GM19043 (cell line): ENCODE results near the gene SNX30.

Source experiments
- ATAC-seq: cut with Tn5 transposase; IDR thresholded peaks from one replicate; pipeline ENCODE4 v1.9.1; 2021; ENCODE audit warnings: low read depth; ENCODE audit not compliant: unreplicated experiment

SNX30 gene

DNA sequence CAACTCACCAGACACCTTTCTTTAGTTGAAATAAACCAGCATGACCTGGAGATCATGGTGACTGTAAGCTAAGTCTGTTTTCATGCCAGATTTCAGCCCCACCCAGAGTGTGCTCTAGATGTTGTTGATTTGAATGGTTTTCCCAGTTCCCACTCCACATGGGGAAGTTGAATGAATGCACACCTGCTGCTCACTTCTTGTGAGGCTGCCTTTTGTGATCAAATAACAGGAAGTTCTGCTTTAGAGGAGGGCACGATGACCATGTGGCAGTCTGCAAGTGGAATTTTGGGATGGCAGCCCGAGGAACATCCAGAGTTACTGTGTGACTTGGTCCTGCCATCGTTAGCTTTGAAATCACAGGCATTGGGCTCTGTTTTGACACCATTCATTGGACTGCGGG, 121.5 kb downstream of the SNX30 start:
- ATAC-seq = no peak

DNA sequence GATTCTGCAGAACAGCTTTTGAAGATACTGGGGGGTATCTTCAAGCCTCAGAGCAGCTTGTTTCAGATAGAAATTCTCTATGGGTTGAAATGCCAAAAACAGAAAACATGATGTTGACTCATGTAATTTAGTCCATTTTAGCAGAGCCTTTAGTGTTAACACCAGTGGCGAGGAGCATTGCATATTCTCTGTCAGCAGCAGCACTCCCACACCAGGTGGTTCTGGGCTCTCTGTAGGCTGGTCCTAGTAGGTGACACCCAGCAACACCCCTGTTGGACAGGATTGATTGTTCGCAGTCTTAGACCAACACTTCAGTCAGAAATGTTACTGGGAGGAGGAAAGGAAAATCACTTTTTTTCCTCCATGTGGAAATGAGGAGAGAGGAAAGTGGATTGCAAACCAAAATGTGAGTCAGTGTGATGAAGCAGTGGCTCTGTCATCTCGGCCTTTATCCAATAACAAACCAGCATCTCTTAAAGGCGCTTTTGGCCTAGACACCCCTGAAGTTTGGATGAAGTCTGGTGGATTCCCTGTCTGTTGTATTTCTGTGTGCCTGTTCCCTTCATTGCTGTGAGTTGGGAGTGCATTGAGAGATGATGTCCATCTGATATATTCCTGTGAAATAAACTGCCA, 123.3 kb downstream of the SNX30 start:
- no peak for ATAC-seq

DNA sequence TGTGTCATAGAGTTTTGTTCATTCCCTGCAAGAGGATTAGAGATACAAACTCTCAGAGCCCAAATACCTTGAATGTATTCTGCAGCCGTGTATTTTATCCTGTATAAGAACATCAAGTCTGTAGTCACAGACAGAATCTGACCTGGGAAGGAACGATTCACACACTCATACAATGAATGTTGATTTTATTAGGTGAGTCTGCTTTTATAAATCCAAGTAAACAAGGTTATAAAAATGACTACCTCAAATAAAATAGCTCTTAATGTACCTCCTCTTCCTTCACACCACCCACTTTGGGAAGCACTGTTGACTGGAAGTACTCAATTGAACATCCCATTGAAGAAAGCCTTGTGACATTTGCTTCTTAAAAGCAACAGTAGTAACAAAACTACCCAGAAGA, 128.2 kb downstream of the SNX30 start:
- no peak for ATAC-seq

DNA sequence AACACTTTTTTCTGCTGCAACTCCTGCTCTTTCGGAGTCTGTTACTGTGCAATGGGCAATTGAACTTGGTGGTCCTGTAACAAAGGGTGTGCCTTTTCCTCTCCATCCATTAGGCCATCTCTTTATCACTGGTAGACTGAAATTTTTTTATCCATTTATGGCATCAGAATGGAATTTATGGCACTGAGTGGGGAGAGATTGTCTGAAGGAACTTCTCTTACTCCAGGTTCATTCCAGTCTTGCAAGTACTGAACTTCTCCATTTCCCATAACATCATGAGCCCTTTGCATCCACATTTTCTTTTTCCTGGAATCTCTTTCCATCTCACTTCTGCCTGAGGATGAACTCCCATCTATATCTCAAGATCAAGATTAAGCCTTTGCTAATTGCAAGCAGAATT, 130.1 kb downstream of the SNX30 start:
- no peak for ATAC-seq

DNA sequence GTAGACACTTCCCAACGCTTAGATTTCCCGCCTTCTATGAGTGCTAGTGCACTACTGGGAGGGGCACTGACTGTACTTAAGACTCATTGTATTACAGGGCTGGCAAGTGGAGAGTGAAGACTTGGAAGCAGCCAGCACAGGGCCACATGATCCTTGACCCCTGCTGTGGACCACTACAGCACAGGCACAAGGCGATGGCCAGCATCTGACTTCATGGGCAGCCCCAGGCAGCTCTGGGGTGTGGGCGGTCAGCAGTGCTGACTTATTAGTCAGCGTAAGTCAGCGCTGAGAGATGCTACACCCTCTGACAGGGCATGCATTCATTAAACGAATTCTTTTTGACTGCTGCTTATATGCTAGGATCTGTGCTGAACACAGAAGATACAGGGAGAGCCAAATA, 130.8 kb downstream of the SNX30 start:
- no peak for ATAC-seq

DNA sequence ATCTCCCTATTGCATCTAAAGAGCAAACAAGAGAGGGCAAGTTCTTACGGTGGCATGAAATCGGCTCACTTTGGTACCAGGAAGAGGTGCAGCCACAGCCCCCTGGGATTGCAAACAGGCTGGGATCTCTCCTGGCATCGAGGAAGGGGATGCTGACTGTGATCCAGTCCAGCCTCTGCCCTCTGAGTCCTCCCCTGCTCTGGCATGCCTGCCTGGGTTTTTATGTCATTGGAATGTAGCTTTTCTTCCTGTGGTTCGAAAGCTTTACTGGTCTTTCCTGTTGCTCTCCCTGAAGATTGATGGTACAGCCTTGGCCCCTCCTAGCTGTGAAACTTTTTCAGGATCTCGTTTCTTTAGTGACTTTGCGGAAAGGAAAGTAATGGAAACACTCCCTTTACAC, 133.5 kb downstream of the SNX30 start:
- no peak for ATAC-seq

DNA sequence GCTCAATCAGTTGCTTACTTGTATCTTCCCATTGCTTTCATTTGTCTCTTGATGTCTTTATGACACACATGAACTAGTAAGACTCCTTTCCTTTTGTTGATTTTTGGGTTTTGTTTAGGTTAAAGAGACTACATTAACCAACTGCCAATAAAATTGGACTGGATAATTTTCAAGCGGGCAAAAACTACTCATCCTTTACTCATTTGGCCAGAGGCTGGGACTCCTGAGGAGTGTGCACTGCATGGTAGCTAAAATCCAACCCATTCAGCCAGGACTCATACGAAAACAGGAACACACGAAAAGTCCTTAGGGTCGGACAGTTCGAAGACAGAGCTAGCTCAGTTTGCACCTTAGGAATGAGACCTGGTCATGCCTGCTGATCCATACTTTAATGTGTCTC, 134.2 kb downstream of the SNX30 start:
- no peak for ATAC-seq

DNA sequence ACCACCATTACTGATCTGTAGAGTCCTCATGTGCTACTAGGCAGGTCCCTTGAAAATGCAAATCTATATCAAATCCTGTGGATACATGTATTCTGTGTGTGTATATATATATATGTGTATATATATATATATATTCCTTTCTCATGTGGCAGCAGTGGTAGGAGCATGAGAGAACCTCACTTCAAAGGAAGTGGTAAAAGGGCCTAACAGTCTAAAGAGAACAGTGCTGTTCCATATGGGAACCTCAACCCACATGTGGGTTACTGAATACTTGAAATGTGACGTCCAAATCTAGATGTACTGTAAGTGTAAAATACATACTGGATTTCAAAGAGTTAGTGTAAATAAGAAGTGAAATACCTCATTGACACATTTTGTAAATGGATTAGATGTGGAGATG, 134.8 kb downstream of the SNX30 start:
- no peak for ATAC-seq

DNA sequence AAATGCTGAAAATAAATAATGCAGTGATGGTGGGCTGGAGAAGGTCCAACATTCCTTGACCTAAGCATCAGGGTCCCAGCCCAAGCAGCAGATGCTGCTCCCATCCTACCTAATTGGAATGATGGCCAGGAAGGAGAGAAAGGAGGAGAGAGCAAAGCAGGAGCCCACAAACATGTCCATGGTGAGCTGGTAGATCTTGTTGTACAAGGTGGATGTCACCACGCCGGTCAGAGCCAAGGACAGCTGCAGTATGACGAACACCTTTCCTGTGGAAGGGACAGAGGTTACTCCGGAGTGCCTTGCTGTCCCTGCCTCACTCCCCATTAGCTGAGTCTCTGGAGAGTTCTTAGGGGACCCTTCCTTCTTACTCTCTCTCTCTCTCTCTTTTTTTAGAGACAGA, 135.8 kb downstream of the SNX30 start:
- no peak for ATAC-seq

DNA sequence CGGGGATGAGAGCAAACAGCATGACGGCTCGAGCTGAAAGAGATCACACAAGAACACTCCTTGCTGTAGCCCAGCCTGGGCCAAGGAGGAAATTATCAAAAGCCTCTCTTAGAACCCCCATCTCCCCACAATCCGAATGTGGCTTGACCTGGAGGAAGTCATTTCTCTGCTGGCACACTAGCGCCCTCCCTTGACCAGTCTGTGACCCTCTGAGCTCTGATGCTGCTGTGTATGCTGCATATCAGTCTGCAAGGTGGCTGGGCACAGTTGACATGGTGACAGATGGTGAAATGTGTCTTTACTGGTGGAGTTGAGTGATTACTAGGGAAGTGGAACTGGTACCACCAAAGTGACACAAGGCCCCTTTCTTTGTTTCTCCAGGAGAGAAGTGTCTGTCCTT, 136.8 kb downstream of the SNX30 start:
- no peak for ATAC-seq

DNA sequence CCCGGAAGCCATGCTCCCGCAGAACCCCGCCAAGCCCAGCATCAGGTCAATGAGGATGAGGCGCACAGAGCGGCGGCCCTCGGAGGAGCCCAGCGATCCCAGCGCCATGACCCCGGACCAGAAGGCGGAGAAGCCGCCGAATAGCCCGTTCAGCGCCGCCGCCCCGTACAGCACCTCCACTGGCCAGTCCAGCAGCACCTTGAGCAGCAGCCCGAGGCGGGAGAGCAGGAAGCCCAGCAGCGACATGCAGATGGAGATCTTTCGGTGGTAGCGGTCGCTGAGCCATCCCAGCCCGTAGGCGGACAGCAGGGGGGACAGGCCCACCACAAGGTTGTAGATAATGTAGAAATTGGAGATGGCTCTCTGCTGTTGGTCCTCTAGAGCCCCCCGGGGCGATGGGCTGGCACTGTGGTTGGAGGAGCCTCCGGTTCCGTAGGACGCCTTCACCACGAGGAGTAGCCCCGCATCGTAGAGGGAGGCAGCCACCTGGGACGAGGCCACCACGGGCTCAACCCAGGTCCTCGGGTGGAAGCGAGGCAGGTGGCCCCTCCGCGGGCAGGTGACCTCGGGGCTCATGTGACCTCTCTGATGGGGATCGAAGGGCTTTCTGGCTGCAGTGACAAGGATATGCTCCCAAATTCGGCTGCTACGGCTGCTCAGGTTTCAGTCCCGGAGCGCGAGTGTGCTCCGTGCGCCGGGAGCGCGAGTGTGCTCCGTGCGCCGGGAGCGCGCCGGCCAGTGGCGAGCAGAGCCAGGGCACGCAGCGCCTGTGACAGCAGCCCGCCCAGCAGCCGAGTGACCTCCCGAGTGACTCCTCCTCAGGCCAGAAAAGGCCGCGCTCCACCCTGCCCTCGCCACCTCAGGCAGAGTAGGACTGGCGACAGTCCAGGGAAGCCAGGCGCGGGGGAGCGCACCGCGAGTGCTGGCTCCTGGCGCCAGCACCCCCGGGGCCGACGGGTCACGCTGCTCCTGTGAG, 139.8 kb downstream of the SNX30 start, which contains the start of gene SLC46A2:
Gene SLC46A2 (minus strand): TSS at position 771 of the 976 bp plus-strand sequence. CDS start 195 bp downstream, at position 576.
- no peak for ATAC-seq

DNA sequence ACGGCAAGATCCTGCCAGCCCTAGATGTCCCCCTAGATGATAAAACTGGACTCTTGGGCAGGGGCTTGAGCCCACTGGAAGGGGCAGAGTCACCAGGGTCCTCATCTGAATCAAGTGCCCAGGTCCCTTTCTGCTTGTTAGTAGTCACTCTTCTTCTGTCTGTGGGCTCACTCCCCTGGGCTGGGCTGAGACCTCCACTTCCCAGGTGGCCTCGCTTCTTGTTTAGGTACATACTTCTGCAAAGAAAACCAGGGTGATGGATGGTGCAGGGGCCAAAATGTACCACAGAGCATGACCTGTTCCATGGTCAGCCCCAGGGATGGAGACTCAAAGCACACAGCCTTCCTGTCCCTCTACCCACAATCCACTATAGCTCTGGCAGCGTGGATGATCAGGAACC, 141.0 kb downstream of the SNX30 start:
- ATAC-seq = no peak

DNA sequence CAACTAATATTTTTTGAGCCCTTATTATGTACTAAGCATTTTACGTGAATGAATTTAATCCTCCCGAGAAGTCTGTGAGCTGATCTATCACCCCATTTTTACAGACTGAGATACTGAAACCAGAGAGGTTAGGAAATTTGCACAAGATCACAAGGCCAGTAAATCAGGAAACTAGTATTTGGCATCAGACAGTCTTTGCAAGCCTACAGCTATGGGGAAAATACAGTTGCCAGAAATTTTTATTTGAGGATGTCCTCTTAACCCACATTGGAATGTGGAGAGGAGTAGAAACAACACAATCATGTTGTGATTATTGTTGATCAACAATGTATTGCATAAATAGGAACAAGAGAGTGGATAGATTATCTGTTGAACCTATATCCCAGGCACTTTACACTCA, 142.4 kb downstream of the SNX30 start:
- ATAC-seq = no peak

DNA sequence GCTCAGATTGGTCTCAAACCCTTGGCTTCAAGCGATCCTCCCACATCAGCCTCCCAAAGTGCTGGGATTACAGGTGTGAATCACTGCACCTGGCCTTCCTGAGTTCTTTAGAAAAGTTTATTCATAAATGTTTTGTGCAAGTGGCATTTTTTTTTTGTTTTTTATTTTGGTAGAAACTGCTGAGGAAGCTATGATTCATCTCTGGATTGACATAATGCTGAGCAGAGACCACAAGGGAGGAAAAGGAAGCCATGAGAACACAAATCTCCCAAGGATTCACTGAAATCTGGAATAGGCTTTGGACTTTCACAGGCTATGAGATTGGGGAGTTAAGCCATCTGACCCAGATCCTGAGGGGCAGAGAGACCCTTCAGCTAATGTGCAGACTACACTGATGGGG, 143.5 kb downstream of the SNX30 start:
- ATAC-seq = no peak

DNA sequence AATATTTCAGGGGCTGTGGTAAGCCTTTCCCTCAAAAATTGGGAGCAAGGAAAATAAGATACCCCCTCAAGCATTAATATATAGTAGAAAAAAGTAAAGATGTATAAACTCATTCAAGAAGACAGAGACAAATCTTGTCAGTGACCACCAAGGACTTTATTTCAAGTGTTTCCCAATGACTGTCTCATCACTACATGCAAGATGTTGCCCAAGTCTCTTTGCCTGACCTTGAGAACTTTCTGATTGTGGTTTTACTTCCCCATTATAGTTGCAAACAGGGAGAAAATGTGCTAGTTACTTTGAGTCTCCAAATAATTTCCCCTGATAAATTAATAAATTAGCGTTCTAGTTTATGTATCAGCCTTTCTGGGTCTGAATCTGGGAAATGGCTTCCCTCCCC, 144.1 kb downstream of the SNX30 start:
- ATAC-seq = no peak

DNA sequence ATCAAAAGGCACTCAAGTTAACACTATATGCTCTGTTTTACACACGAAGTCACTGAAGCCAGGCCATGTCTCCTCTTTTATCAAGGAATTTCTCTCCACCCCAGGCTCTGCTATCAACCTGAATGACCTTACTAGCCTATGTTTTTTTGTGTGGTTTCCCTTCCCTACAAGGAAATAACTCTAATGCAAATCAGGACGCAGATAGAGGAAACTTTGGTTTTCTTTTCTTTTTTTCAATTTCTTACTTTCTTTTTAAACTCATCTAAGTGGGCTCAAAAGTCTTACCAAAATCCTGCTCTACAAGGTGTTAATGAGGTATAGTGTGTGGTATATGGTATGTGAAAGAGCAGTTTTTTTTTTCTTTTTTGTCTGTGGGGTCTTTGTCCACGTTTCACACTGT, 145.6 kb downstream of the SNX30 start:
- ATAC-seq = no peak

DNA sequence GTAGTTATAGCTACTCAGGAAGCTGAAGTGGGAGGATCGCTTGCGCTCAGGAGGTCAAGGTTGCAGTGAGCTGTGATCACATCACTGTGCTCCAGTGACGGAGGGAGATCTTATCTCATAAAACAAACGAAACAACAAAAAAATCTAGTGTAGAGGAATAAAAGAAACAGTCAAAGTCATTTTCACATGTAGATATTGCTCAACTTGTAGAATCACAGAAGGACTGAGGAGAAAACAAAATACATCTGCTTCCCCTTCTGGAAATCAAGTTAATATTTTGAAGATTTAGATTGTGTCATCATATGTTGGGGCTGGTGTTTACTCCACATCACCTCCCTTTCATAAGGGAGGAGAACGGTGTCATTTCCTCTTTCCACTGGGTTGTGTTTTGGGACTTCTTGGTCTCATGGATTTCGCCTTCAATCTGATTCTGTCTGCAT, 148.3 kb downstream of the SNX30 start:
- ATAC-seq = no peak

DNA sequence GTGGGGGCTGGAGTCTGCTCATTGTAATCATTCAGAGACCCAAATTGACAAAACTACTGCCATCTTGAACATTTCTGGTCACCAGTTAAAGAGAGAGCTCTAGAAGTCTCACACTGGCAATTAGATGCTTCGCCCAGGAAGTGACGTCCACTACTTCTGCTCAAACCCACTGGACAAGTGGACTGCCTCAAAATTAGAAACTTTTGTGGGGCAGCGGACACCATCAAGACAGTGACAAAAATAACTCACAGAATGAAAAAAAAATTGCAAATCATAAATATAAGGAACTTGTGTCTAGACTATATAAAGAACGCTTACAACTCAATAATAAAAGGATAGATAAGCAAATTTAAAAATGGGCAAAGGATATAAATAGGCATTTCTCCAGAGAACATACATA, 149.9 kb downstream of the SNX30 start:
- ATAC-seq = no peak

DNA sequence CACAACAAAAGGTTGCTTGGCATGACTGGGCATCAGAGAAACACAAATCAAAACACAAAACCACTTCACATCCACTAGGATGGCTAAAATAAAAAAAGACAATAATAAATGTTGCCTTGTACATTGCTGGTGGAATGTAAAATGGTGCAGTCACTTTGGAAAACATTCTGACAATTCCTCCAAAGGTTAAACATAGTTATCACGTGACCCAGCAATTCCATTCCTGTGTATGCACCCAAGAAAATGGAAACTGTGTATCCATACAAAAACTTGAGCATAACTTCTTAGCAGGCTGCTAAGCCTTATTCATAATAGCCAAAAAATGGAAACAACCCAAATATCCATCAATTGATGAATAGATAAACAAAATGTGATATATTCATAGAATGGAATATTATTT, 150.3 kb downstream of the SNX30 start:
- no peak for ATAC-seq

DNA sequence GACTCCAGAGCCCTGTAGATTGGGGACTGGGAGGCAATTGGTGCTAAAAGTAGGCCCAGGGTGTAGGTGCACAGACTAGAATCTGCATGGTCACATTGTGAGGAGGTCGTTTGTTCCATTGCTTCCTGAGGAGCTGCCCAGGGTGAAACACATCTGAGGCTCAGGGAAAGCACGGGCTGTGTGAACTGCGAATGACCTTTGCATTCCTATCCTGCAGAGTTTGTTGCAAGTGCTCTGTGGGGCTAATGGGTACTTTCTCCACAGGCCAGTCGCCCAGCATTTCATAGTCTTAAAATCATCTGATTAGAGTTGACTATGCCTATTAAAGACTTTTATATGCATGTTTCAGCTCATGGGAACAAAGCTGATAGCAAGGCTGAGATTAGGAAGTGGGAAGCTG, 154.5 kb downstream of the SNX30 start:
- ATAC-seq = no peak

DNA sequence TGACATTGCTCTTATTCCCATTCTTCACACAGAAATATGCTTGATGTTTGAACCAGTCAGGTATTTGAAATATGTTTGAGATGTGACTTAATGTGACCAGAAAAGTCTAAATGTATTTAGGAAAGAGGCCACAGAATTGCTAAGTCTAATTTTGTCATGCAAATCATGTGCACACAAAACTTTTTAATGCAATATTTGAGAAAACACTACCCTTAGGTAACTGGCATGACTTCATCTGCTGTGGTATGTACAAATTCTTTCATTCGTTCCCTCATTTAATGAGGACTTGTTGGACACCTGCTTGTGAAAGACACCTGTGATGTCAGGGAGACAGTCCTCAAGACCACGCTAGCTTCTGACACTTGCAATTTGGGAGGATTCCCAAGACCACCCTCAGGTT, 161.2 kb downstream of the SNX30 start:
- ATAC-seq = no peak

DNA sequence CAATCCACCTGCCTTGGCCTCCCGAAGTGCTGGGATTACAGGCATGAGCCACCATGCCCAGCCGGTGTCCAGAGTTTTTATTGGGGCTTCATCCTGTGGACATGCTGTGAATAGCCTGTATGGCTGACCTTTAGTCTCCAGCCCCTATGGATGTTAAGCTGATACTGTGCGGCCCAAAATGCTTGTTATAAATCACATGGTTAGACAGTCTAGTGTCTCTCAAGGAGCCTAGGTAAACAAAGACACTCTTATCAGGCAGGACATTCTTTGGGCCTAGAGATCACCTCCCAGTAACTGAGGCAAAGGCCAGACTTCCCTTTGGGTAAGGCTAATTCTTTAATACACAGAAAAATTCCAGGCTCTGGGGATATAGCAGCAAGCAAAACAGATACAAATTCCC, 162.1 kb downstream of the SNX30 start:
- ATAC-seq = no peak
